T-helper 2 cell treated with Interferon-gamma antibody and Interleukin-4, amounts not matched to agents 100 ng/mL and 5 ng/mL, for 36 hours (primary cell): ENCODE measurements around the gene PRKCH. TPM values are rescaled to one million over a fixed set of nuclear protein-coding genes. Genes with fewer than 3 reads are reported as not detected.

ENCODE experiments used
- intact Hi-C: fragments of 100-400 bp; cut with micrococcal nuclease; formaldehyde crosslinking; loops from one replicate; pipeline ENCODE4 v1.15.1; 2023
- total RNA-seq: library from RNA; stranded (reverse); gene quantifications from 2 replicates; pipeline ENCODE4 v1.2.3, GENCODE V29; 2022

PRKCH gene
- total RNA-seq, 1 donor from 2014 or later, result 169 TPM

GRCh38 chr14:61468063-61468825, 146.9 kb downstream of the PRKCH start:
- intact Hi-C loops, result no loop called here

- intact Hi-C loops, result loop anchor here (5.0 kb wide), 1 partner anchor 103 kb away; no protein-coding TSS in a partner anchor
Observed at GRCh38 chr14:61469781-61470180, 148.4 kb downstream of the PRKCH start.

- intact Hi-C loops, result loop anchor here (5.0 kb wide), 1 partner anchor 102 kb away; no protein-coding TSS in a partner anchor
Observed at GRCh38 chr14:61470261-61470960, 149.0 kb downstream of the PRKCH start.

GRCh38 chr14:61470961-61471293, 149.5 kb downstream of the PRKCH start:
- intact Hi-C loops, result loop anchor here (5.0 kb wide), 1 partner anchor 101 kb away; no protein-coding TSS in a partner anchor

GRCh38 chr14:61471297-61472005, 150.1 kb downstream of the PRKCH start:
- intact Hi-C loops, result loop anchor here (2.0 to 5.0 kb wide), 3 partner anchors 19 to 419 kb away; no protein-coding TSS in a partner anchor

- intact Hi-C loops, result loop anchor here (2.0 to 5.0 kb wide), 3 partner anchors 19 to 419 kb away; no protein-coding TSS in a partner anchor
Observed at GRCh38 chr14:61472011-61472672, 150.8 kb downstream of the PRKCH start.

GRCh38 chr14:61472801-61473376, 151.5 kb downstream of the PRKCH start:
- intact Hi-C loops, result loop anchor here (1.0 to 5.0 kb wide), 6 partner anchors 20 to 418 kb away; partner anchors contain the start of gene HIF1A

- intact Hi-C loops, result loop anchor here (2.0 to 5.0 kb wide), 2 partner anchors 98 to 257 kb away; no protein-coding TSS in a partner anchor
Observed at GRCh38 chr14:61474015-61474414, 152.6 kb downstream of the PRKCH start.

- intact Hi-C loops, result loop anchor here (2.0 to 5.0 kb wide), 3 partner anchors 98 to 363 kb away; no protein-coding TSS in a partner anchor
Observed at GRCh38 chr14:61474701-61475100, 153.3 kb downstream of the PRKCH start.

- intact Hi-C loops, result loop anchor here (2.0 to 5.0 kb wide), 2 partner anchors 255 to 362 kb away; no protein-coding TSS in a partner anchor
Observed at GRCh38 chr14:61475316-61475715, 153.9 kb downstream of the PRKCH start.

- intact Hi-C loops, result loop anchor here (1.0 to 5.0 kb wide), 5 partner anchors 27 to 361 kb away; partner anchors contain the start of gene SNAPC1
Observed at GRCh38 chr14:61476105-61476753, 154.8 kb downstream of the PRKCH start.

GRCh38 chr14:61476754-61477410, 155.5 kb downstream of the PRKCH start:
- intact Hi-C loops, result loop anchor here (1.0 to 5.0 kb wide), 7 partner anchors 26 to 360 kb away; partner anchors contain the start of genes HIF1A and SNAPC1

- intact Hi-C loops, result loop anchor here (1.0 to 5.0 kb wide), 4 partner anchors 47 to 359 kb away; partner anchors contain the start of gene HIF1A
Observed at GRCh38 chr14:61477712-61478462, 156.5 kb downstream of the PRKCH start.

- intact Hi-C loops, result loop anchor here (5.0 kb wide), 1 partner anchor 358 kb away; no protein-coding TSS in a partner anchor
Observed at GRCh38 chr14:61478971-61479473, 157.6 kb downstream of the PRKCH start.

GRCh38 chr14:61479746-61480502, 158.5 kb downstream of the PRKCH start:
- intact Hi-C loops, result loop anchor here (5.0 kb wide), 1 partner anchor 357 kb away; no protein-coding TSS in a partner anchor

- intact Hi-C loops, result no loop called here
Observed at GRCh38 chr14:61480704-61481285, 159.4 kb downstream of the PRKCH start.

GRCh38 chr14:61481701-61482100, 160.3 kb downstream of the PRKCH start:
- intact Hi-C loops, result no loop called here
